Heart left ventricle (tissue), 16 donors: Measurements from ENCODE around the gene HOXC11. TPM values are rescaled to one million over a fixed set of nuclear protein-coding genes. Genes with fewer than 3 reads are reported as not detected.

ENCODE experiments used
- ATAC-seq, 4 donors: fragments of 200-7000 bp; cut with Tn5 transposase; one replicate each; pipeline ENCODE4 v1.9.1; 2020 to 2022; ENCODE audit warnings: moderate library complexity in 4 of 4, mild to moderate bottlenecking in 3 of 4, moderate number of reproducible peaks in 1 of 4
- DNase-seq, 5 donors: peaks; one replicate each; pipeline ENCODE4 v3.0.0-alpha.2; 2020
- H3K27ac ChIP-seq, 12 donors: fragments of 200-600 bp; sonication (generic) in 4 of 12; one replicate each; pipeline versions ENCODE4 v1.5.0 to v1.8.0; 2016 to 2022; ENCODE audit warnings: mild to moderate bottlenecking in 2 of 12
- H3K27me3 ChIP-seq, 9 donors: fragments of 200-600 bp; sonication (generic) in 2 of 9; one replicate each; pipeline versions ENCODE4 v1.5.1 to v1.8.0; 2016 to 2022; ENCODE audit warnings: mild to moderate bottlenecking in 3 of 9
- H3K36me3 ChIP-seq, 9 donors: fragments of 200-600 bp; sonication (generic) in 2 of 9; one replicate each; pipeline versions ENCODE4 v1.5.0 to v1.8.0; 2018 to 2022; ENCODE audit warnings: mild to moderate bottlenecking in 2 of 9
- H3K4me1 ChIP-seq, 12 donors: fragments of 200-600 bp; sonication (generic) in 4 of 12; one replicate each; pipeline versions ENCODE4 v1.5.0 to v1.8.0; 2016 to 2022; ENCODE audit warnings: mild to moderate bottlenecking in 3 of 12
- H3K4me3 ChIP-seq, 12 donors: fragments of 200-600 bp; sonication (generic) in 4 of 12; one replicate each; pipeline versions ENCODE4 v1.5.0 to v1.8.0; 2017 to 2022; ENCODE audit warnings: mild to moderate bottlenecking in 9 of 12, moderate library complexity in 4 of 12
- H3K9me3 ChIP-seq, 12 donors: fragments of 200-600 bp; sonication (generic) in 4 of 12; one replicate each; pipeline versions ENCODE4 v1.5.0 to v1.8.0; 2016 to 2022; ENCODE audit warnings: mild to moderate bottlenecking in 1 of 12
- CTCF ChIP-seq, 12 donors: fragments of 200-600 bp; sonication (generic) in 4 of 12; IDR thresholded peaks; one replicate each; pipeline versions ENCODE4 v1.5.0 to v1.8.0; 2018 to 2022; ENCODE audit warnings: antibody characterized with exemption in 12 of 12, mild to moderate bottlenecking in 5 of 12
- POLR2A ChIP-seq, 2 donors: fragments of 450-650 bp; IDR thresholded peaks; one replicate each; pipeline ENCODE4 v1.6.1; 2017; ENCODE audit warnings: antibody characterized with exemption in 2 of 2, mild to moderate bottlenecking in 2 of 2, moderate library complexity in 2 of 2
- WGBS, 4 donors: extraction: QIAGEN DNeasy Blood & Tissue Kit in 2 of 4; methylation state at CpG; one replicate each; pipeline versions ENCODE4 v1.1.5 to v1.1.7; 2013 to 2018; 5-methylcytosine and 5-hydroxymethylcytosine counted together
- intact Hi-C, 10 donors: fragments of 100-400 bp; cut with DNase I; formaldehyde crosslinking; loops; one replicate each; pipeline versions ENCODE4 v1.11.1 to v1.14.2; 2022
- polyA plus RNA-seq, 2 donors: library from polyadenylated mRNA; stranded (reverse); fragments of 200-250 nt; gene quantifications; one replicate each; pipeline ENCODE4 v1.2.3, GENCODE V29; 2013
- total RNA-seq, 9 donors: library from RNA; depleted of rRNA in 2 of 9; stranded (reverse); fragments of >200 nt in 2 of 9; fragmentation: NEBNext Ultra II Directional in 3 of 9; extraction: Animal tissue kit (Norgen Biotek cat#: 25700) in 3 of 9; gene quantifications; one replicate each; pipeline versions ENCODE4 v1.1.0 to v1.2.4, GENCODE V29; 2016 to 2023
- donor health status: ischemic (EF 13 %, LVEDD 7.1; RV severe dilation, severe dysfunction).
- donor health status: healthy with polysubstance abuse.
- donor health status: DM: no; HTN: yes; CAD: no.
- donor health status: DM: no; HTN: no; CAD: no.
- donor health status: ischemic (EF 25% LVEDD 6.9; RV normal size, moderate dysfunction).
- donor health status: ischemic (EF 25% LVEDD 5.7; RV mildly dilated, moderate dysfunction).
- donor health status: healthy.
- donor health status: DM: yes; HTN: yes; CAD: no.
- donor health status: ischemic (EF 35%, LVEDD 5.7; RV mildly dilated, moderate dysfunction).
- donor health status: nonischemic (EF 11% LVEDD 7.7; RV severe dilation, severe dysfunction).
- donor health status: DM: yes; HTN: yes; CAD: no.
- donor health status: PGD.
- donor health status: ischemic (EF 29% LVEDD 5.4; RV normal size, mild dysfunction).
- donor health status: nonischemic (EF 23%, LVEDD 6.1; RV moderate dilation, normal function).

The HOXC11 gene
- total and polyA plus RNA-seq, 11 donors, result not detected

- intact Hi-C loops, result loop anchor here in 1 of 10 donors (10.0 kb wide), 1 partner anchor 371 kb away; no protein-coding TSS in a partner anchor
- Histone ChIP-seq H3K27me3 (peaks cover 68 to 100% (median 96%) of the 10 kb centered on the region in 9 donors), H3K9me3 (no peaks in the 10 kb centered on the region), H3K4me3 (no peak overlapping the region), H3K4me1 (peaks cover 0 to 26% (median 17%) of the 10 kb centered on the region in 12 donors), H3K27ac (no peak overlapping the region), H3K36me3 (no peaks in the 10 kb centered on the region)
- ATAC-seq (no peak), DNase-seq (no peak)
- 15 to 26% (median 23%) methylated on average over 19 to 20 of the region's 20 CpGs for WGBS, 4 donors
- TF ChIP-seq POLR2A (IDR thresholded peaks at IDR 0.05) (no peak), CTCF (IDR thresholded peaks at IDR 0.05) (no peak)
Observed at GRCh38 chr12:54004063-54004840, 31.3 kb downstream of the HOXC11 start.

DNA sequence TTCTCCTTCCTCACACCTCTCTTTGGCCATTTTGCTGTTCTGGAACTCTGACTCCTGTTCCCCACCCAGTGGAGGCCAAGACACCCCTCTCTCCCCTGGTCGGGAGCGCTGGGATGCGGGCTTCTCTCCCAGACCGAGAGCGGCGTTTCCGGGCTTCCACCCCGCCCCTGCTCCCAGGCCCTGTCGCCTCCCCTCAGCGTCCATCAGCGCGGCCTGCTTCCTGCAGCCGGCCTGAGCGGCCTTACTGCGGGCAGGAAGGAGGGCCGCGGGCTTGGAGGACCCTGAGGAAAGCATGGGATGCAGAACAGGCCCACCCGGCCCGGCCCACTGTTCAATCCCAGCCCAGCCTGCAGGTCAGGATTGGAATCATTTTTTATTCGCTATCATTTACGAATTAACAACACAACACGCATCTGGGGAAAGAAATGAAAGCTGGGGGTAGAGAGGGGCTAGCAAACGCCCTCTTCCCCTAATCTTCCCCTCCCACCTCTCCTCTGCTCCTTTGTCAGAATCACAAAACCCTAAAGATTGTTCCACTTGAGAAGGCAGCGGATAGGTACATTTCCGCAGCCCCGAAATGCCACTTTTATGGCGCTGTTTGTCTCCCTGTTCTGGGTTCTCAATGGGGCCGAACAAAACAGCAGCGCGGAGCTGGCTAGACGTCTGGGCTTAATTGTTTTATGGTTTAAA lies 32.1 kb downstream of the HOXC11 start:
- no peaks in the 10 kb centered on the region for H3K9me3 ChIP-seq
- no peak for TF ChIP-seq CTCF (IDR thresholded peaks at IDR 0.05)
- TF ChIP-seq POLR2A (IDR thresholded peaks at IDR 0.05), result no peak
- H3K4me3 ChIP-seq, result no peak overlapping the region
- WGBS, 4 donors, result 11 to 23% (median 16%) methylated on average over 31 of the region's 31 CpGs
- ATAC-seq (no peak), DNase-seq (no peak)
- H3K27ac ChIP-seq, result no peak overlapping the region
- H3K4me1 ChIP-seq, result peaks cover 0 to 27% (median 17%) of the 10 kb centered on the region in 12 donors
- intact Hi-C loops, result loop anchor here in 4 of 10 donors (5.0 to 10.0 kb wide), 2 partner anchors 187 to 370 kb away; no protein-coding TSS in a partner anchor
- peaks cover 70 to 100% (median 96%) of the 10 kb centered on the region in 9 donors for H3K27me3 ChIP-seq
- H3K36me3 ChIP-seq, result no peaks in the 10 kb centered on the region

DNA sequence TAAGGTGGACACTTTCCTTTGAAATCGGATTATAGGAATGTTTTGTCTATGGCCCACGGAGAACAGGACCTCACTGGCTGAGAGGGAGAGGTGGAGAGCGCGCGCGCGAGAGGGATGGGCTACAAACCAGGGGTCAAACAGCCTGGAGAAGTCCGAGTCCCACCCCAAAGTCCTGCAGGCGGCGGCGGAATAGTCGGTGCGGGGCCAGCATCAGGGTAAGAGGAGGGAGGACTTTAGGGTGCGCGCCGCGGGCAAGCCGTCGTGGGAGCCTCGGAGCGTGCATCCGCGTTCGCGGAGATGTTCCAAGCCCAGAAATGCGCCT lies 32.6 kb downstream of the HOXC11 start:
- 5 to 10% (median 6%) methylated on average over 25 to 26 of the region's 26 CpGs for WGBS, 4 donors
- Histone ChIP-seq H3K27ac (no peak overlapping the region), H3K4me1 (peaks cover 0 to 22% (median 12%) of the 10 kb centered on the region in 12 donors), H3K9me3 (no peaks in the 10 kb centered on the region), H3K27me3 (peaks cover 68 to 100% (median 96%) of the 10 kb centered on the region in 9 donors), H3K36me3 (no peaks in the 10 kb centered on the region), H3K4me3 (no peak overlapping the region)
- TF ChIP-seq CTCF (IDR thresholded peaks at IDR 0.05) (no peak), POLR2A (IDR thresholded peaks at IDR 0.05) (no peak)
- ATAC-seq (no peak), DNase-seq (no peak)
- intact Hi-C loops, result loop anchor here in 4 of 10 donors (5.0 to 10.0 kb wide), 2 partner anchors 187 to 369 kb away; no protein-coding TSS in a partner anchor
